ENCODE results near the gene ANGPTL2.

Gene ANGPTL2

GRCh38 chr9:127136081-127136879 lies 13.8 kb upstream of the ANGPTL2 start:
- no peak for DNase-seq (ENCODE audit: low read depth, low spot score)

- no peak for DNase-seq (ENCODE audit: low read depth, low spot score)
Observed at GRCh38 chr9:127135056-127135745, 12.8 kb upstream of the ANGPTL2 start.

- no peak for DNase-seq (ENCODE audit: low read depth, low spot score)
Observed at GRCh38 chr9:127133739-127134167, 11.3 kb upstream of the ANGPTL2 start.

- DNase-seq (ENCODE audit: low read depth, low spot score), result no peak
Observed at GRCh38 chr9:127132921-127133647, 10.6 kb upstream of the ANGPTL2 start.

DNA sequence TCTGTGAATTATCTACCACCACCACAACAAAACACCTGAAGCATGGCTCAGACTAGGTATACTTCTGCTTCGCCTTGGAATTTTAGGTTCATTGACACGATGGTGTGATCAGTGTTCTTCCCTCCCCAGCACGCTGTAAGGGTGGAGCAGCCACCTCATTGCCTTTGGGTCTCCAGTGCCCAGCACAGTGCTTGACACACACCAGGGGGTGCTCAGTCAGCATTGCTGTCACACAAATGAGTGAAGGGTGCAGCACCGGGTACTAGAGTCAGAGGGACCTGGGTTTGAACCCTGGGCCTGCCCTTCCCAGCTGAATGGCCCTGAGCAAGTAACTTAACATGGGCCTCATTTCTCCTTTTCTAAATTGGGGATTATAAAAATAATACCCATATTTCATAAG lies 9.9 kb upstream of the ANGPTL2 start:
- no peak for DNase-seq (ENCODE audit: low read depth, low spot score)

- DNase-seq (ENCODE audit: low read depth, low spot score), result no peak
Observed at GRCh38 chr9:127131871-127132270, 9.4 kb upstream of the ANGPTL2 start.

GRCh38 chr9:127130661-127131538 lies 8.5 kb upstream of the ANGPTL2 start:
- no peak for DNase-seq (ENCODE audit: low read depth, low spot score)

DNA sequence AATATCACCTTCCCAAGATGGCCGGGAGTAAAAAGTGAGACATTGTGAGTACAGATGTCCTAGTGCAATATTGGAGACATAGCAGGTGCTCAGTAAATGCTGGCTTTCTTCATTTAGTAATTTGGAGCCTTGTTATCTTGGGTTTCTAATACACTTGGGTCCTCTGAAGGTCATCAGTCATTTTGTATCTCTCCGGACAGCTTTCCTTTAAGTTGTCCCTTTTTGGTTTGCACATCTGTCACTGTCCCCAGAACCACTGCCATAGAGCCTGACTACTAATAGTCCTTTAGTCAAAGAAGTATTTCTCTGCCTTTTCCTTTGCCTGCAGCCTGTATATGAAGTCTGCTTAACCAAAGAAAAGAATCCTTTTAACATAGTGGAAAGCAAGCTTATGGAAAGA lies 7.8 kb upstream of the ANGPTL2 start:
- no peak for DNase-seq (ENCODE audit: low read depth, low spot score)

- DNase-seq (ENCODE audit: low read depth, low spot score), result no peak
Observed at GRCh38 chr9:127129718-127130085, 7.3 kb upstream of the ANGPTL2 start.

GRCh38 chr9:127129073-127129717 lies 6.8 kb upstream of the ANGPTL2 start:
- no peak for DNase-seq (ENCODE audit: low read depth, low spot score)

DNA sequence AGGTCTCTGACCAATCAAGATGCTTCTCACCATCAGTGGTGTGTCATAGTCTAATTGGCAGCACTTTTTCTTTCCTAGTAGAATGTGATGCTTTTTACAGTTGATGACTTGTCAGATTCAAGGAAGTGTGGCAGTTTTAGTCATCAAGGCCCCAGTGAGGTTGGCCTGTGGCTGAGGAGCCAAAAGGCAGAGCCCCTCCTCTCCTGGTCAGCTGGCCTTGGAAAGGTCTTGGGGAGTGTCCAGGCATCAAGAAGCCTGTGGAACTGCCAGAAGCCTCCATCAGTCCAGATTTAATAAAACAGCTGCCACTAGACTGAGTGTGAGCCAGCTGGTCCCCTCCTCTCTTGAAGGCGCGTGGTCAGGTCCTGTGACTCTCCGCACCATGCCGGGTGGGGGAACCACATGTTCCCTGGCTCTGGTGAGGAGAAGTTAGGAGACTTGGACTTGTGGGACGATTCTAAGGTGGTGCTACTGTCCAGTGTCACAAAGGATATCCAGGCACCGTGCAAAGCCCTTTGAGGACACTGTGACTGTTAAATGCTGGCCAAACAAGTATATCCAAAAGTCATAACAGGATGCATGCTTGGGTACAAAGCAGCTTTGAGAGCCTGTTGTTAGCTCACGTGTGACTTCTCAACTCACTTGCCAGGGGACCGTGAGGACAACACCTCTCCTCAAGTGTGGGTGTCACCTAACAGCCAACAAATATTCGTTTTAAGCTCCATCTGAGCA lies 6.1 kb upstream of the ANGPTL2 start:
- no peak for DNase-seq (ENCODE audit: low read depth, low spot score)

GRCh38 chr9:127126971-127127370 lies 4.5 kb upstream of the ANGPTL2 start:
- no peak for DNase-seq (ENCODE audit: low read depth, low spot score)

- no peak for DNase-seq (ENCODE audit: low read depth, low spot score)
Observed at GRCh38 chr9:127124792-127125191, 2.4 kb upstream of the ANGPTL2 start.

- no peak for DNase-seq (ENCODE audit: low read depth, low spot score)
Observed at GRCh38 chr9:127124111-127124531, 1.7 kb upstream of the ANGPTL2 start.

- no peak for DNase-seq (ENCODE audit: low read depth, low spot score)
Observed at GRCh38 chr9:127123064-127123890, 842 bp upstream of the ANGPTL2 start.

DNA sequence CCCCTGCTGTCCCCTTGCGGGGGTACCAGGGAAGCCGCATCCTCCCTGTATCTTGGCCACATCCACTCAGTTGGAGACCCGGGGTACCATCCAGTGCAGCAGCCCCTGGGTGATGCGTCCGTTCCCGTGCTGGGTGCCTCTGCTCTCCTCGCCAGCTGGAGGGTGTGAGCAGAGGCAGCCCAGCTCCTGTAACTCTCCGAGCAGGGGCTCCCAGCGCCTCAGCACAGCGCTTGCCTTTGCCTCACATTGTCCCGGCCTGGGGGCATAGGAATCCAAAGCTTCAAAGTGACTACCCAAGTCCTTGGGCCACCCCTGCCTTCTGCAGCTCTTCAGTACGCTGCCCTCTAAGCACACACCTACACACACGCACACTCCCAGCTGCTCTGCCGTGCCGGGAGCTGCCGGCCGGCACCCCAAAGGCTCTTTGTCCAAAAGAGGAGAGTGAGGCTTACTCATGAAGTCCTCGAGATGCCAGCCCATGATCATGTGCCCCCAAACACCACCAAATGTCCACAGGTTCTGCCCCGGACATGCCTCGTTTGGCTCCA lies 733 bp downstream of the ANGPTL2 start:
- no peak for DNase-seq (ENCODE audit: low read depth, low spot score)

DNA sequence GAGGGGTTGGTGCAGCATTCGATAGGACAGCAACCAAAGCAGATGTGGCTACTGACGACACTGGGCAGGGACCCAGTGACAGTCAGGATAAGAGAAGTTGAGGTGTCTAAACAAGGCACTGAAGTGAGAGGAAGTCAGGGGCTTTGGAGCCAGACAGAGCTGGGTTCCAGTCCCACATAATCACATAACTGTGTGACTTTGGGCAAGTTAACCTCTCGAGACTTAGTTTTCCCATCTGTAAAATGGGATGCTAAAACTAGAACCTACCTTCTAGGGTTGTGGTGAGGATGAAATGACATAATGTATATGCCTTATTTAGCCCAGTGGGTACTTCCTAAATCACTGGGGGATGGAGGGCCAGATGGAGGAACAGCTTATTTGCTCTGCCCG lies 3.1 kb downstream of the ANGPTL2 start:
- no peak for DNase-seq (ENCODE audit: low read depth, low spot score)

DNA sequence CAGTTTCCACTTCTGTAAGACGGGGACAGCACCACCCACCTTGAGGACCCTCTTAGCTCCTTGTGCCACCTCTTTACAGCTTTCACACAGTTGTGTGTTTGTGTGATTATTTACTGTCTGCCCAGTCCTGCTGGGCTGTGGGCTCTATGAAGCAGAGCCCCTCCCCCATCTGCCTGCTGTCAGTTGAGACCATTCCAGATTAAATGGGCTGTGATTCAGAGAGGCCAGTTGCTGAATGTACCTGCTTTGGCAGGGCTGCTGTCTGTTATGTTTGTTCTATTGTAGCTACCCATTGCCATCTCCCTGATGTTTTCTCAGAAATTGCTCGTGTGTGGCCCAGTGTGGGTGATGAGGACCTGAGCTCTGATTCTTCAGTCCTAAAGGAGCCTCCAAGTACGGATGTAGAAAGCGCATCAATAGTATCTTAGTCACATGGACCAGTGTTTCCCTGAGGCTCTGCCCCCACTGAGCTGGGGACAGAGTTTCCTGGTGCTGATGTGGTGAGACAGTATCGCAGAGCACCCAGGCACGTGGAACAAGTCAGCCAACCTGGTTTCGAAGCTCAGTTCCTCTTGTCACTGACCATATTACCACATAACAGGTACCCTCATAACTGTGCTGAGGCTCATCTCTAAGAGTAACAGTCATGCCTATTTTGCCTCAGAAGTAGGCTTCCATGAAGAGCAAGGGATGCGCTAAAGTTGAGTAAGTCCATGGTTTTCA lies 3.7 kb downstream of the ANGPTL2 start:
- DNase-seq (ENCODE audit: low read depth, low spot score), result no peak

Measured in iPS DF 19.7 (cell line).